Right atrium auricular region (tissue), 2 donors: ENCODE results near the gene COL3A1. TPM values are rescaled to one million over a fixed set of nuclear protein-coding genes. Genes with fewer than 3 reads are reported as not detected.

ENCODE experiments used
- DNase-seq: peaks from one replicate; pipeline ENCODE4 v3.0.0-alpha.2; 2019; ENCODE audit warnings: low spot score
- H3K27ac ChIP-seq, 2 donors: fragments of 200-600 bp; sonication (generic); 1 replicate in 1 of 2; 2 replicates in 1 of 2; pipeline ENCODE4 v1.5.1; 2016 to 2019
- H3K27me3 ChIP-seq, 2 donors: fragments of 200-600 bp; sonication (generic); one replicate each; pipeline versions ENCODE4 v1.5.1 to v1.6.0; 2017 to 2019
- H3K36me3 ChIP-seq: fragments of 200-600 bp; sonication (generic); one replicate; pipeline ENCODE4 v1.5.1; 2016
- H3K4me1 ChIP-seq, 2 donors: fragments of 200-600 bp; sonication (generic); one replicate each; pipeline versions ENCODE4 v1.5.1 to v1.6.0; 2017 to 2019
- H3K4me3 ChIP-seq, 2 donors: fragments of 200-600 bp; sonication (generic); 1 replicate in 1 of 2; 2 replicates in 1 of 2; pipeline ENCODE4 v1.5.1; 2017 to 2019; ENCODE audit warnings: mild to moderate bottlenecking in 1 of 2, moderate library complexity in 1 of 2
- H3K9me3 ChIP-seq, 2 donors: fragments of 200-600 bp; sonication (generic); one replicate each; pipeline ENCODE4 v1.5.1; 2019
- CTCF ChIP-seq, 2 donors: fragments of 200-600 bp; sonication (generic); IDR thresholded peaks; one replicate each; pipeline ENCODE4 v1.5.1; 2019; ENCODE audit warnings: antibody characterized with exemption in 2 of 2
- total RNA-seq, 2 donors: library from RNA; depleted of rRNA; stranded (reverse); fragments of >200 nt; gene quantifications; one replicate each; pipeline ENCODE4 v1.1.0, GENCODE V29; 2016

Gene COL3A1
- total RNA-seq, 2 donors from 2014 or later = 86.4 to 608 TPM

DNA sequence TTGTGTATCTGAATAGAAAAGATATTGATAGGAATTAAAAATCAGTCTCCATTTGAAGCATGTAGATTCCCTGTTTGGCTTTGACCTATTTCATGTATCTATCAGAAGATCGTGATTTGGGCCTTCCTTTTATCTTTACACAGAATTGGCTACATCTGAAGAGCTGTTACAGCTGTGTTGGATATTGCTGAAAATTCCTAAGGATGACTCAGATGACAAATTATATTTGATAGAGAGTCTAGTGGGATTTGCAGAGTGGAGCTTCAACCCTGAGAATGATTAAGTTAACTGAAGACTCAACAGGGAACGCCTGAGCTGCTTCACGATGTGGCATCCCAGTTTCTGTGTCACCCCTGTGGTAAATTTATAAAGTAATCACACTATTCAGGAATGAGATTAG lies 4.9 kb upstream of the COL3A1 start:
- H3K4me3 ChIP-seq = no peak overlapping the region
- no peaks in the 10 kb centered on the region for H3K36me3 ChIP-seq
- no peak for DNase-seq
- no peaks in the 10 kb centered on the region for H3K4me1 ChIP-seq
- no peaks in the 10 kb centered on the region for H3K27me3 ChIP-seq
- TF ChIP-seq CTCF (IDR thresholded peaks at IDR 0.05) = no peak
- H3K27ac ChIP-seq = peak overlapping the region; percentile 36 to 63
- no peaks in the 10 kb centered on the region for H3K9me3 ChIP-seq

- no peaks in the 10 kb centered on the region for H3K36me3 ChIP-seq
- TF ChIP-seq CTCF (IDR thresholded peaks at IDR 0.05) = no peak
- H3K27me3 ChIP-seq = no peaks in the 10 kb centered on the region
- no peak overlapping the region for H3K4me3 ChIP-seq
- H3K27ac ChIP-seq = peak overlapping the region; percentile 36 to 63
- no peak for DNase-seq
- no peaks in the 10 kb centered on the region for H3K9me3 ChIP-seq
- H3K4me1 ChIP-seq = no peaks in the 10 kb centered on the region
These were observed 4.5 kb upstream of the COL3A1 start for GRCh38 chr2:188969651-188970050.

- no peak overlapping the region for H3K4me3 ChIP-seq
- no peak for DNase-seq
- no peaks in the 10 kb centered on the region for H3K9me3 ChIP-seq
- no peaks in the 10 kb centered on the region for H3K36me3 ChIP-seq
- TF ChIP-seq CTCF (IDR thresholded peaks at IDR 0.05) = no peak
- H3K4me1 ChIP-seq = no peaks in the 10 kb centered on the region
- H3K27ac ChIP-seq = peak overlapping the region; percentile 36 to 63
- no peaks in the 10 kb centered on the region for H3K27me3 ChIP-seq
These were observed 4.0 kb upstream of the COL3A1 start for GRCh38 chr2:188970211-188970610.

GRCh38 chr2:188971432-188971861 lies 2.7 kb upstream of the COL3A1 start:
- H3K9me3 ChIP-seq = no peaks in the 10 kb centered on the region
- peak overlapping the region; percentile 28 to 63 for H3K27ac ChIP-seq
- no peaks in the 10 kb centered on the region for H3K4me1 ChIP-seq
- H3K27me3 ChIP-seq = no peaks in the 10 kb centered on the region
- no peak for DNase-seq
- no peak overlapping the region for H3K4me3 ChIP-seq
- TF ChIP-seq CTCF (IDR thresholded peaks at IDR 0.05) = no peak
- no peaks in the 10 kb centered on the region for H3K36me3 ChIP-seq

GRCh38 chr2:188973641-188974040 lies 532 bp upstream of the COL3A1 start:
- H3K9me3 ChIP-seq = no peaks in the 10 kb centered on the region
- TF ChIP-seq CTCF (IDR thresholded peaks at IDR 0.05) = no peak
- no peaks in the 10 kb centered on the region for H3K4me1 ChIP-seq
- no peaks in the 10 kb centered on the region for H3K36me3 ChIP-seq
- no peaks in the 10 kb centered on the region for H3K27me3 ChIP-seq
- peak overlapping the region; percentile 68 to 84 for H3K27ac ChIP-seq
- DNase-seq = no peak
- peak overlapping the region; percentile 45 to 47 for H3K4me3 ChIP-seq

DNA sequence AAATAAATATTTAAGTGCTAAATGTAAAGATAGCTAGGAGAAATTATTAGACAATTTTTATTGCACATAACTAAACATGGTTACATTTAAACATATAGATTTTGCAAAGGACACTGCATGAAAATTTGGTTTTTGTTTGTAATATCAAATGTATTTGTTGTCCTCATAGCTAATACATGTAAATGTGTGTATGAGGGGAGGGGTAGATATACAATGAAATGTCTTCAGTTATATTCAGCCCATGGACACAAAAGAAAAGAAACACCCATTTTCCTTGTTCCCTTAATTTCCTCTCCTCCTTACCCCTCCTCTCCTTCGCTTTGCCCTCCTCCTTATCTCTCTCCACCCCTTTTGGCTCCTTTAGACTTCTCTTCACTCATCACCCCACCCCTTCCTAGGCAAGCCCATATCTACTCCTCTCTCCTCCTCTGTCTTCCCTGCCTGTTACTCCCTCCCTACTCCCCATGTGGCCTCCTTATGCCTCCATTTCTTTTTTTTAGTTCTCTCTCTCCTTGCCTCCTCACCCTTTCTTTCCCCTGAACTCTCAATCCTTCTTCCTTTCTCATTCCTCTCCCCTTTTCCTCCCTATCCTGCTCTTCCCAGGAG lies 1.4 kb downstream of the COL3A1 start:
- Histone ChIP-seq H3K4me1 (no peaks in the 10 kb centered on the region), H3K36me3 (no peaks in the 10 kb centered on the region), H3K4me3 (peak overlapping the region; percentile 45 to 47), H3K27me3 (no peaks in the 10 kb centered on the region), H3K27ac (peak overlapping the region; percentile 73 to 84), H3K9me3 (no peaks in the 10 kb centered on the region)
- no peak for TF ChIP-seq CTCF (IDR thresholded peaks at IDR 0.05)
- DNase-seq = no peak
